A375 (cell line): ENCODE measurements around the gene GUCA2B. TPM values are rescaled to one million over a fixed set of nuclear protein-coding genes. Genes with fewer than 3 reads are reported as not detected.

ENCODE experiments used
- total RNA-seq: library from RNA; depleted of rRNA; stranded (reverse); fragments of >200 nt; shearing (Covaris generic); gene quantifications from 2 replicates; pipeline ENCODE4 v1.2.3, GENCODE V29; 2014; rRNA removed

The GUCA2B gene
- total RNA-seq: not detected in 2 replicates

DNA sequence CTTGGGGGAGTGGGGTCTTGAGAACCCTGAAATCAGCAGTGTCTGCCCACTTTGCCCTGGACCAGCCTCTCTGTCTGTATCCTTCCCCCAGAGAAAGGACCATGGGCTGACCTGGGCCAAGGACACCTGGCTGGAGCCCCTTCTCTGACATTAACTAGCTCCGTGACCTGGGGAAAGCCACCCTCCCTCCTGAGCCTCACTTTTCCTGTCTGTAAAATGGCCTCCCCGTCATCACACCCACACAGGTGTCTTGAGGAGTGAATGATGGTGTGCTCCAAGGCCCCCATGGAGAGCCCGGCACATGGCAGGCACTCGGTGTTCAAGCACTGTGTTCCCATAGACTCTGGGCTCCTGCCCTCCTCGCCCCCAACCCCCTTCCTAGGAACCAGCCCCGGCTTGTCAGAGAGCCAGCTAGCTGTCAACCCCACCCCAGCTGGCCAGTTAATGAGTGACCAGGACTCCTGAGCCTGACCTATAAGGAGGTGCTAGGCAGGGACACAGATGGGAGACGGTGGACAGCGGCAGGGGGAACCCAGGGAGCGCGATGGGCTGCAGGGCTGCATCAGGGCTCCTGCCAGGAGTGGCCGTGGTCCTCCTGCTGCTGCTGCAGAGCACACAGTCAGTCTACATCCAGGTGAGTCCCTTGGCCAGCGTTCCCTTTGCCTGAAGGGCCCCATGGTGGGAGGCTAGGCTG is at the start of gene GUCA2B:
TSS of gene GUCA2B (plus strand) at position 504 of the 694 bp plus-strand sequence. CDS start at position 545, 41 bp downstream.

DNA sequence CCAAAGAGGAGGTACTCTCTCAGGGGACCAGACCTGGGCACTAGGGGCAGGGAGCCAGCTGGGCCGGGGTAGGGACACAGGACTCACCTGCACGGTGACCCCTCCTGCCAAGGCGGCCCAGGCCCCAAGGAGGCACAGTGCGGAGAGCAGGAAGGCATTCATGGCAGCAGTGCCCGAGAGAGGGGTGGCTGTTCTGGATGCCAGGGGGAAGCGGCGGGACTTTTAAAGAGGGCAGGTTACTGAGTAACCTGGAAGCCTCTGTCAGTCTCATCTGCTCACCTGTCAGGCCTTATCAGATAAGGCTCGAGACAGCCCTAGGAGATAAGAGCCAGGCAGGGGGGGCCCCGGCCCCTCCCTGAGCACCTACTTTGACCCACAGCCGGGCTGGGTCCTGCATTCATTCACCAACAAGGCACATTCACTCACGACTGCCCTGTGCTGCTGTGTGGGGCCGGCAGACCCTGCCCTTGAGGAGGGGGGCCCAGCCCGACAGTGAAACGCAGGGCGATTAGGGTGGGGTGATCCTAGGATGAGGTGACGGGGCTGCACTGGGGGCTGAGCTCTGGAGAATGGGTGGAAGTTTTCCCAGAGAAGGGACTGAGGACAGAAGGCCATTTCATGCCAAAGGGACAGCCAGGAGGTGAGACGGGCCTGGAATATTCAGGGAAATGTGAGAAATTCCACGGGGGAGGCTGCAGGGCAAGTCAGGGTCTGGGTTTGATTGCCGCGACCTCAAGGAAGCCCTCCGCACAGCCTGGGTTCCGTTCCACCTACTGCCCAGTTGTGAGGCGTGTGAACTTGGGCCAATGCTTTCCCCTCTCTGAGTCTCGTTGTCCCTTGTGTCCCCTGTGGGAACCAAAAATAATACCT is 11.6 kb downstream of the GUCA2B start, which contains the start of gene GUCA2A:
TSS of gene GUCA2A (minus strand) at position 195 of the 870 bp plus-strand sequence. CDS start at position 162, 33 bp downstream.

Other genes starting within 250 kb of the GUCA2B start
- gene HIVEP3, start 234.5 kb upstream of the GUCA2B start, total RNA-seq: 16.4 and 20.1 TPM in 2 replicates
- not detected in 2 replicates for gene GUCA2A, start 11.3 kb downstream of the GUCA2B start, total RNA-seq
- gene FOXJ3, start 181.8 kb downstream of the GUCA2B start, total RNA-seq: 31.0 and 31.1 TPM in 2 replicates
- under 0.01 and 0.05 TPM in 2 replicates for gene RIMKLA, start 227.4 kb downstream of the GUCA2B start, total RNA-seq